HepG2 (cell line): ENCODE data around the gene RWDD4. TPM values are rescaled to one million over a fixed set of nuclear protein-coding genes. Genes with fewer than 3 reads are reported as not detected.

Experiments
- ATAC-seq: fragments of 200-7000 bp; cut with Tn5 transposase; 3 replicates; pipeline ENCODE4 v1.9.1; 2020; ENCODE audit warnings: mild to moderate bottlenecking, moderate library complexity
- BruUV-seq: library from RNA; stranded (reverse); fragments of 400-500 nt; replicated peaks from 2 replicates; lab custom pipeline; 2021; lab: Mats Ljungman, UMichigan
- CTCF ChIA-PET: fragments of 300-600 bp; formaldehyde crosslinking; extraction: SDS; loops from one replicate; lab custom pipeline; 2021; ENCODE audit warnings: low total read pairs, inconsistent platforms, low intra/inter-chr PET ratio; lab: Yijun Ruan, JAX
- POLR2A ChIA-PET: fragments of 350-600 bp; sonication (Branson Sonifier 250); formaldehyde crosslinking; loops from one replicate; lab custom pipeline; 2020; ENCODE audit warnings: antibody characterized with exemption, inconsistent platforms; lab: Yijun Ruan, JAX
- DNase-seq: peaks from one replicate; pipeline ENCODE4 v3.0.0-alpha.2; 2015; ENCODE audit warnings: low spot score
- FAIRE-seq: peaks from 3 replicates; lab custom pipeline; 2011; peaks lifted over from hg19 to GRCh38; lab: Jason Lieb, UNC
- H2AFZ ChIP-seq: one replicate; pipeline ENCODE4 v1.6.1; 2011; ENCODE audit warnings: low read length, inconsistent platforms
- H3K27ac ChIP-seq: fragments of 300-600 bp; 3 replicates; pipeline ENCODE4 v1.8.0; 2011; ENCODE audit warnings: mixed run types, mild to moderate bottlenecking, mixed read lengths, low read length, inconsistent platforms; ENCODE audit not compliant: insufficient read depth; ENCODE audit errors: extremely low read length
- H3K27me3 ChIP-seq, 2 experiments: fragments of 200-600 bp in 1 of 2; 2 replicates in 1 of 2; 3 replicates in 1 of 2; pipeline versions ENCODE4 v1.6.0 to v1.8.0; 2011; ENCODE audit warnings: low read length in 2 of 2, mild to moderate bottlenecking in 2 of 2, moderate library complexity in 2 of 2, inconsistent platforms in 1 of 2; ENCODE audit not compliant: insufficient read depth in 2 of 2, control insufficient read depth in 1 of 2
- H3K36me3 ChIP-seq, 2 experiments: fragments of 200-600 bp in 1 of 2; replicated peaks in 1 of 2; 2 replicates in 1 of 2; 3 replicates in 1 of 2; pipeline versions ENCODE4 v1.5.1 to v1.8.0; 2011; ENCODE audit warnings: low read length in 2 of 2, inconsistent platforms in 1 of 2; ENCODE audit not compliant: insufficient read depth in 2 of 2, control insufficient read depth in 1 of 2
- H3K4me1 ChIP-seq: 2 replicates; pipeline ENCODE4 v1.5.1; 2012; ENCODE audit warnings: low read length, inconsistent platforms; ENCODE audit not compliant: insufficient read depth
- H3K4me2 ChIP-seq: 2 replicates; pipeline ENCODE4 v1.6.0; 2011; ENCODE audit warnings: low read depth, low read length, inconsistent platforms
- H3K4me3 ChIP-seq, 3 experiments: fragments of 200-600 bp in 1 of 3; sonication (generic), shearing (Covaris generic) in 1 of 3; replicated peaks in 1 of 3; 2 replicates each; pipeline ENCODE4 v1.5.1; 2011 to 2016; ENCODE audit warnings: low read length in 3 of 3, inconsistent platforms in 2 of 3, low read depth in 2 of 3, mild to moderate bottlenecking in 2 of 3, control low read depth in 1 of 3, mixed read lengths in 1 of 3; ENCODE audit not compliant: insufficient read depth in 1 of 3
- H3K79me2 ChIP-seq: one replicate; pipeline ENCODE4 v1.6.1; 2011; ENCODE audit warnings: low read length, inconsistent platforms; ENCODE audit not compliant: insufficient read depth
- H3K9ac ChIP-seq: 2 replicates; pipeline ENCODE4 v1.6.0; 2011; ENCODE audit warnings: mild to moderate bottlenecking, low read depth, low read length, inconsistent platforms; ENCODE audit not compliant: insufficient read depth
- H3K9me3 ChIP-seq: 2 replicates; pipeline ENCODE4 v1.5.1; 2012; ENCODE audit warnings: mild to moderate bottlenecking, low read length
- H4K20me1 ChIP-seq: 2 replicates; pipeline ENCODE4 v1.6.0; 2011; ENCODE audit warnings: inconsistent platforms, mild to moderate bottlenecking, low read length, moderate library complexity; ENCODE audit not compliant: insufficient read depth
- ARID5B ChIP-seq: IDR thresholded peaks from 2 replicates; pipeline ENCODE4 v1.4.0; 2020; ENCODE audit warnings: mild to moderate bottlenecking, missing genetic modification reagents
- SOX13 ChIP-seq, 3 experiments: fragments of 450-650 bp in 1 of 3; sonication (generic) in 1 of 3; formaldehyde crosslinking in 1 of 3; IDR thresholded peaks in 2 of 3; conservative IDR thresholded peaks in 1 of 3; 2 replicates each; pipeline versions ENCODE4 v1.5.0 to v1.6.1; 2016 to 2020; ENCODE audit warnings: antibody characterized with exemption in 1 of 3, mild to moderate bottlenecking in 1 of 3, missing compliant biosample characterization in 1 of 3, missing genetic modification reagents in 1 of 3, moderate library complexity in 1 of 3
- SOX5 ChIP-seq: IDR thresholded peaks from 2 replicates; pipeline ENCODE4 v1.6.1; 2016; ENCODE audit warnings: borderline replicate concordance
- ZNF891 ChIP-seq: sonication (generic); formaldehyde crosslinking; IDR thresholded peaks from 2 replicates; pipeline ENCODE4 v1.5.0; 2020; ENCODE audit warnings: mild to moderate bottlenecking, missing genetic modification reagents
- in situ Hi-C: cut with HindIII; loops from 2 replicates; pipeline ENCODE4 v1.10.0; 2017; ENCODE audit warnings: low pct_unique_long_range_greater_than_20kb; ENCODE audit not compliant: extremely low pct_ligation_motif_present
- intact Hi-C: fragments of 100-400 bp; cut with micrococcal nuclease; formaldehyde crosslinking; loops from one replicate; pipeline ENCODE4 v1.10.0; 2022; ENCODE audit not compliant: unreplicated experiment
- polyA plus RNA-seq, 8 experiments: library from polyadenylated mRNA; depleted of rRNA in 3 of 8; stranded (reverse) in 7 of 8; unstranded in 1 of 8; fragments of >200 nt; fragmentation: Illumina TruSeq in 4 of 8; extraction: Trizol in 4 of 8; gene quantifications; 2 replicates each; pipeline versions ENCODE4 v1.2.1 to v1.2.3, GENCODE V29; 2011 to 2016; ENCODE audit warnings: low read depth in 4 of 8, missing spikeins in 1 of 8, mixed read lengths in 1 of 8; ENCODE audit not compliant: insufficient read depth in 1 of 8
- total RNA-seq, 5 experiments: library from RNA; depleted of rRNA; stranded (reverse); fragments of >200 nt; fragmentation: Illumina TruSeq; extraction: Trizol; gene quantifications; 2 replicates each; pipeline ENCODE4 v1.2.3, GENCODE V29; 2016; ENCODE audit warnings: low read depth in 1 of 5

Gene RWDD4
- total and polyA plus RNA-seq, 2 of the 13 experiments (the other 11 are each of a cell fraction or from before 2014, with no cell fraction given): 10.2 to 25.4 TPM

GRCh38 chr4:183599690-183600089 lies 59.3 kb downstream of the RWDD4 start:
- BruUV-seq: no TSS peak
- Histone ChIP-seq H3K27ac (no peak overlapping the region), H3K27me3 (peaks cover 0 to 1% of the 10 kb centered on the region in 2 experiments; a peak in 1 of 5 replicates), H3K36me3 (no peaks in the 10 kb centered on the region), H2AFZ (no peak overlapping the region), H3K9ac (no peak overlapping the region), H4K20me1 (no peaks in the 10 kb centered on the region), H3K79me2 (no peaks in the 10 kb centered on the region), H3K4me2 (no peak overlapping the region), H3K4me3 (no peak overlapping the region), H3K4me1 (peaks cover 13% of the 10 kb centered on the region), H3K9me3 (no peaks in the 10 kb centered on the region)
- in situ Hi-C loops (loop anchor here (5.0 kb wide), 1 partner anchor 127 kb away; no protein-coding TSS in a partner anchor), intact Hi-C loops (loop anchor here (1.0 kb wide), 1 partner anchor 127 kb away; no protein-coding TSS in a partner anchor)
- CTCF ChIA-PET: interaction anchor here (1.8 kb wide), 1 partner anchor 127 kb away, joined by 9 read pairs; no protein-coding TSS in a partner anchor
- FAIRE-seq (no peak), DNase-seq (peak; percentile 9), ATAC-seq (peak; percentile 68)
- POLR2A ChIA-PET: interaction anchor here (0.7 kb wide), 1 partner anchor 19 kb away, joined by 4 read pairs; no protein-coding TSS in a partner anchor
- TF ChIP-seq SOX13 (IDR thresholded peaks at IDR 0.05) (no peak), SOX13 (CRISPR knock-in tag; conservative IDR thresholded peaks at IDR 0.05 in 1 of 2, IDR thresholded peaks at IDR 0.05 in 1 of 2) (peak in 1 of 2 experiments; percentile 20; a peak in 1 of 4 replicates), ARID5B (CRISPR knock-in tag) (0 out of 2 replicates have a peak, but pooled peaks have one; percentile 11), ZNF891 (CRISPR knock-in tag) (no peak), SOX5 (CRISPR knock-in tag) (peak; percentile 24; the same call in 1 of the 2 replicates)
